ENCODE results near the gene BHLHE23.

The BHLHE23 gene

DNA sequence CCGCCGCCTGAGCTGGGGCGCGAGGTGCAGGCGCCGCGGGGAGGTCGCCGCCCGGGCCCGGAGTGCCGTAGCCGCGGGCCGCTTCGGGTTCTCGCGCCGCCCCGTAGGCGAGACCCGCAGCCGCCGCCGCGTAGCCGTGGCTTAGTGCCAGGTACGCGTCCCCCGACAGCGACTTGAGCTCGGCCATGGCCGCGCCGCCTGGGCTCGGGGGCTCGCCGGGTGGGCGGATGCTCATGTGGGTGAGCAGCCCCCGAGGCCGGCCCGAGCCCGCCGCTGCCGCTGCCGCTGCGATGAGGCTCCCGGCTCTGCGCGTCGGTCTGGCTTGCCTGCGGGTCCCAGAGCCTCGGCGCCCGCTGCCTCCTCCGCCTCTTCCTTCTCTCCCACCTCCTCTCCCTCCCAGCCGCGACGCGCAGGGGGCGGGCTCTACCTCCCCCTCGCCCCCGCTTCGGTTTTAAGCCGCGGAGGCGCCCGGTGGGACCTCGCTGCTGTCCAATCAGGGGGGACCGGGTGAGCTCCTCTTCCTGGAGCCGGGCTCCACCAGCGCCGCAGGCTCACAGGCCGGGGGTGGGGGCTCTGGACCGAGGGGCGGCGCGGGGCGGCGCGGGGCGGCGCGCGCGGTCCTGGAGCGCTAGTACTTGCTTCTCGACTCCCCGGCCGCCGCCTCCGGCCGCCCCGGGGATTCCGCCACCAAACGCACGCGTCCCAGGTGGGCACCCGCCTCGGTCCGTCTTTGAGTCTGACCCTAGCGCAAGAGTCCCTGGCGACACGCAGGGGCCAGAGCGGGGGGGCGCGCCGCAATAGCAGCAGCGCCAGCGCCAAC, at the start of gene BHLHE23:
BHLHE23 (minus strand) TSS at position 425 of the 820 bp plus-strand sequence; CDS start at position 235, 190 bp downstream.
- no peaks in the 10 kb centered on the region for H3K36me3 ChIP-seq (ENCODE audit: control insufficient read depth, insufficient read depth, low read length, severe bottlenecking)
- no peaks in the 10 kb centered on the region for H3K4me1 ChIP-seq (ENCODE audit: control insufficient read depth, insufficient read depth, low read length)
- H3K9me3 ChIP-seq (ENCODE audit: control insufficient read depth, low read length) = no peaks in the 10 kb centered on the region
- H3K4me3 ChIP-seq (ENCODE audit: low read length) = no peak within 1 kb of the TSS
- DNase-seq (ENCODE audit: low read depth) = no peak
- no peak within 1 kb of the TSS for H3K9ac ChIP-seq (ENCODE audit: low read length)
- peaks cover 67% of the 10 kb centered on the region for H3K27me3 ChIP-seq (replicated peaks; ENCODE audit: control insufficient read depth, insufficient read depth, low read length)

DNA sequence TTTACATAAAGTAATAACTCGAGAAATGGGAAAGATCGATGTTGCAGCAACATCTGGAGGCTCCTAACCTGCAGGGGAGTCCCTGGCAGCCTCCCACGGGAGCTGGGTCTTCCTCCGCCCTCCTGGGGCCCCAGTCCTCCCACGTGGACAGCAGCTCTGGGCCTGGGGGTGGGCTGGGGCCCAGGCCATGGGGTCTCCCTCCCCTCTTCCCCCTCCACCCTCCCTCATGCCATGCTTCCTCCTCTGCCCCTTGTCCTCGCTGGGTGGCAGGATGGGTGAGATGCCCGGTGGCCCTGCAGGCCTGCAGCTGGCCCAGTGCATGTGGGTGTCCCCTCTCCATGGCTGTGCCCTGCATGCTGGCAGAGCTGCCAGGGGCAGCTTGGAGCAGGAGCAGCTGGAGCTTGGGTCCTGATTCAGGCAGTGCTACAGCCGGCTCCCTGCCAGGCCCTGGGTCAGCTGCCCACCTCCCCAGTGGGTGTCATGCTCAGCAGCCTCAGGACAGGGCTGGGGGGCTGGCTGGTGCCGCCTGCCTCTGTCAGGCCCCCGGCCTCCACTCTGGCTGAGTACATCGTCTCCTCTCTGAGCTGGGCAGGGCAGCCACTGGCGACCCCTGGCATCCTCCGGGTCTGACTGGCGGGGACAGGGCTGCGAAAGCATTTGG, 48.9 kb upstream of the BHLHE23 start:
- no peak for DNase-seq (ENCODE audit: low read depth)
- peaks cover 61% of the 10 kb centered on the region for H3K27me3 ChIP-seq (replicated peaks; ENCODE audit: control insufficient read depth, insufficient read depth, low read length)
- H3K9me3 ChIP-seq (ENCODE audit: control insufficient read depth, low read length) = peaks cover 7% of the 10 kb centered on the region
- no peak overlapping the region for H3K9ac ChIP-seq (ENCODE audit: low read length)
- H3K36me3 ChIP-seq (ENCODE audit: control insufficient read depth, insufficient read depth, low read length, severe bottlenecking) = no peaks in the 10 kb centered on the region
- H3K4me1 ChIP-seq (ENCODE audit: control insufficient read depth, insufficient read depth, low read length) = no peaks in the 10 kb centered on the region
- H3K4me3 ChIP-seq (ENCODE audit: low read length) = no peak overlapping the region

DNA sequence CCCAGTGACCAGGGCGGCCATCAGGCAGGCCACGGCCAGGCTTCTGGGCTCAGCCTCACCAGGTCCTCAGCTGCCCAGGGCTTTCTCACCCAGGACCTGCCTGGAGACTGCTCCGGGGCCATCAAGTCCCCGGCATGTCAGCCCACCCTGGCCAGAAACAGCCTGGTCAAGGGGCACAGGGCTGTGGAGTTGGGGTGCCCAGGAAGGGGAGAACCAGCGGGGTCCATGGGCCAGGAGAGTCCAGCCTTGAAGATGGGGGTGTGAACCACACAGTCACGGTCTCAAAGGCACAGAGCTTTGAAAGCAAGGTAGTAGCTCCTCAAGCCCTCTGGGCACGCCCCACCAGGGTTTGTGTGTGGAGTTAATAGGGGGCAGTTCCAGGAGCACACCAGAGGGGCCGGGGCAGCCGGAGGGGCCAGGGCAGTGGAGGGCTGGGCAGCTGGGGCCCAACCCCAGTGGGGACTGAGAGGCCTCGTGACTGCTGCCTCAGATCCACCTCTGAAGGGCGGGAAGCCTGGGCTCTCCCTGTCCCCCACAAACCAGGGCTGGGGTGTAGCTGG, 48.0 kb upstream of the BHLHE23 start:
- Histone ChIP-seq H3K4me1 (ENCODE audit: control insufficient read depth, insufficient read depth, low read length) (no peaks in the 10 kb centered on the region), H3K9me3 (ENCODE audit: control insufficient read depth, low read length) (peaks cover 9% of the 10 kb centered on the region), H3K4me3 (ENCODE audit: low read length) (no peak overlapping the region), H3K36me3 (ENCODE audit: control insufficient read depth, insufficient read depth, low read length, severe bottlenecking) (no peaks in the 10 kb centered on the region), H3K27me3 (replicated peaks; ENCODE audit: control insufficient read depth, insufficient read depth, low read length) (peaks cover 61% of the 10 kb centered on the region), H3K9ac (ENCODE audit: low read length) (no peak overlapping the region)
- no peak for DNase-seq (ENCODE audit: low read depth)

DNA sequence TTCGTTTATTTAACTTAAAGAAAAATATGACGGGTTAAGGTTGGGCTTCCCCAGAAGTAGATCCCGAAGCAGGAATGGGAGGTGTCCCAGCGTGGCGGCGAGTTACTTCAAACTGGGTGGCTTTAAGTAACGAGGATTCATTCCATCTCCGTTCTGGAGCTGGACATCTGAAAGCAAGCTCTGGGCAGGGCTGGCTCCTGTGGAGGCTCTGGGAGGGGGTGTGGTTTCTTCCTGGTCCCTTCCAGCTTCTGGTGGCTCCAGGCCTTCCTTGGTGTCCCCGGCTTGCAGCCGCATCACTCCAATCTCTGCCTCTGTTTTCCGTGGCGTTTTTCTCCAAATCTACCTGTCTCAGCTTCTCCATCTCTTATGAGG, 47.3 kb upstream of the BHLHE23 start:
- H3K4me1 ChIP-seq (ENCODE audit: control insufficient read depth, insufficient read depth, low read length) = no peaks in the 10 kb centered on the region
- peaks cover 9% of the 10 kb centered on the region for H3K9me3 ChIP-seq (ENCODE audit: control insufficient read depth, low read length)
- no peaks in the 10 kb centered on the region for H3K36me3 ChIP-seq (ENCODE audit: control insufficient read depth, insufficient read depth, low read length, severe bottlenecking)
- DNase-seq (ENCODE audit: low read depth) = no peak
- no peak overlapping the region for H3K4me3 ChIP-seq (ENCODE audit: low read length)
- no peak overlapping the region for H3K9ac ChIP-seq (ENCODE audit: low read length)
- peaks cover 55% of the 10 kb centered on the region for H3K27me3 ChIP-seq (replicated peaks; ENCODE audit: control insufficient read depth, insufficient read depth, low read length)

DNA sequence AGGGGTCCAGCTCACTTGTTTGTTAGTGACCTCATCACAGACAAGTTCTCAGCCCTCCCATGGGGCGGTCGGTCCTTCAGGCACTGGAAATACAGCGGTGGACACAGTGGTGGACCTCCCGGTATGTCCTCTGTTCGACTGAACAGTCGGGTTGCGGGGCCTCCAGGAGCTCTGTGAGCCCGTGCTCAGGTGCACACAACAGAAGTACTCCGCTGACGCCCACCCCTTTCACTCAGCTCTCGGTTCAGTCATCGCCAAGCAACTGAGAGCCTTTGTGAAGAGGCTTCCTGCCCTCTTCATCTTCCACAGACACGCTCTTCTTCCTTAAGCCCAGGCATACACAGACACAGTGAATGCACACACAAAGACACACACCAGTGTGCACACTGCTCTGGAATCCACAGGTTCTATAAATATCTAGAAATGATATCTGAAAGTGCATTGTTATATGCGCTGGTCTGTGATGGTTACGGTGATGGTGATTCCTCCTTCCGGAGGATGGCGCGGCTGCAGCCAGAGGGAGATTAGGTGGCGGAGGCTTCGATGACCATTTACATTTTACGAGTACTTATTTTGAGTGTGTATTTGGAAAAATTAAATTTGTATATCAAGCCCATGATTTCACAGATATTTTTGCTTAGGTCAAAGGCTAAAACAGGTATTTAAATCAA, 46.8 kb upstream of the BHLHE23 start:
- no peaks in the 10 kb centered on the region for H3K4me1 ChIP-seq (ENCODE audit: control insufficient read depth, insufficient read depth, low read length)
- no peak for DNase-seq (ENCODE audit: low read depth)
- H3K36me3 ChIP-seq (ENCODE audit: control insufficient read depth, insufficient read depth, low read length, severe bottlenecking) = no peaks in the 10 kb centered on the region
- H3K27me3 ChIP-seq (replicated peaks; ENCODE audit: control insufficient read depth, insufficient read depth, low read length) = peaks cover 50% of the 10 kb centered on the region
- peaks cover 9% of the 10 kb centered on the region for H3K9me3 ChIP-seq (ENCODE audit: control insufficient read depth, low read length)
- no peak overlapping the region for H3K9ac ChIP-seq (ENCODE audit: low read length)
- no peak overlapping the region for H3K4me3 ChIP-seq (ENCODE audit: low read length)

DNA sequence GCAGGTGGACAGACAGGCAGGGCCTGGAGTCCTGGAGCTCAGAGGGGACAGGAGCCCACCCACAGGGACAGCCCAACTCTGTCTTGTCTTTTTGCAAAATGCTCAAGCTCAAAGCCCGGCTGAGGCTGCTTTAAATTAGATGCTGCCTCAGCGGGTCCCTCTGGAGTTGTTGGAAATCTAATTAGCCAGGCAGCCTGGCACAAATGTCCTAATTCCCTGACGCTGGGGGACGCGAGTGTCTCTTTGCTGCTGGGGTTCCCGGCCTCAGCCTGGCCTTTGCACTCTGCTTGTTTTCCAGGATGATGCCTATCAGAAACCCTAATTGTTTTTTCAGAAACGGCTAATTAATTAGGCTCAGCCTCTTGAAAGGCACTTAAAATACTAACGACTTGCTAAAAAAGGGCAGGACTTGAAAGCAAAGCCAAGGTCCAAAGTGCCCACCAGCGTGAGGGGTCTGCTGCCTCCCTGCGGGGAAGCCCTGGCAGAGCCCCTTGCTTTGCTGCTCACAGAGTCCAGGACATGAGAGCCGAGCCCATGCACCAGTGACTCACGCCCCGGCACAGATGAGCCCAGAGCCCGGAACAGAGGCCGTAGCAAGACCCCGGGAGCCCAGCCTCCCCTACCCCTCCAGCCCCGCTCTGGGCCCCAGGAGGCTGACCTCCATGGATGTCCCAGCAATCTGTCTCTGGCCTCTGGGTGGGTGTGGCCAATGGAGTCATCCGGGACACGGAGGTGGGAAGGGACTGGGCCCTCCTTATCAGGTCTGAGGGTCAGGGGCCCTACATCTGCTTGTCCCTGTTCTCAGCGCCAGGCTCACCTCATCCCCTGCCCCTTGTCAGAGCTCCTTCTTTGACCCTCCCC, 46.0 kb upstream of the BHLHE23 start:
- H3K9me3 ChIP-seq (ENCODE audit: control insufficient read depth, low read length) = peaks cover 9% of the 10 kb centered on the region
- H3K27me3 ChIP-seq (replicated peaks; ENCODE audit: control insufficient read depth, insufficient read depth, low read length) = peaks cover 49% of the 10 kb centered on the region
- H3K4me1 ChIP-seq (ENCODE audit: control insufficient read depth, insufficient read depth, low read length) = no peaks in the 10 kb centered on the region
- H3K9ac ChIP-seq (ENCODE audit: low read length) = no peak overlapping the region
- DNase-seq (ENCODE audit: low read depth) = no peak
- H3K4me3 ChIP-seq (ENCODE audit: low read length) = no peak overlapping the region
- no peaks in the 10 kb centered on the region for H3K36me3 ChIP-seq (ENCODE audit: control insufficient read depth, insufficient read depth, low read length, severe bottlenecking)

DNA sequence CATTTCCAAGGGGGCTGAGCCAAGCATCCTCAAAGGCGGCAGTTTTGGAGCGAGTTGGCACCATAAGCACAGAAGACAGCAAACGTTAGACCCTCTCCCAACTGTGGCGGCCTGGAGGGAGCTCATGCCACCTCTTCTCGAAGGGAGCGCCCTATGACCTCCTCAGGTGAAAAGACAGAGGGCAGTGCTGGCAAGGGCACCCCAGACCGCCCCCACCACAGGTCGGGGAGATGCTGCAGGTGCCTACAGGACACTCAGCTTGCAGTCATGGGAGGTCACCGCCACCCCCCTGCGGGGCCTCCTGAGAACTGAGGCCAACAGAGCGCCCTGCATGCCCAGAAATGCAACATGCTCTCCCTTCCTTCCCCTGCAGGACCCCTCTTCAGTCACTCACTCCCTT, 45.1 kb upstream of the BHLHE23 start:
- no peak for DNase-seq (ENCODE audit: low read depth)
- Histone ChIP-seq H3K4me3 (ENCODE audit: low read length) (no peak overlapping the region), H3K9me3 (ENCODE audit: control insufficient read depth, low read length) (peaks cover 9% of the 10 kb centered on the region), H3K36me3 (ENCODE audit: control insufficient read depth, insufficient read depth, low read length, severe bottlenecking) (no peaks in the 10 kb centered on the region), H3K27me3 (replicated peaks; ENCODE audit: control insufficient read depth, insufficient read depth, low read length) (peaks cover 43% of the 10 kb centered on the region), H3K4me1 (ENCODE audit: control insufficient read depth, insufficient read depth, low read length) (no peaks in the 10 kb centered on the region), H3K9ac (ENCODE audit: low read length) (no peak overlapping the region)

DNA sequence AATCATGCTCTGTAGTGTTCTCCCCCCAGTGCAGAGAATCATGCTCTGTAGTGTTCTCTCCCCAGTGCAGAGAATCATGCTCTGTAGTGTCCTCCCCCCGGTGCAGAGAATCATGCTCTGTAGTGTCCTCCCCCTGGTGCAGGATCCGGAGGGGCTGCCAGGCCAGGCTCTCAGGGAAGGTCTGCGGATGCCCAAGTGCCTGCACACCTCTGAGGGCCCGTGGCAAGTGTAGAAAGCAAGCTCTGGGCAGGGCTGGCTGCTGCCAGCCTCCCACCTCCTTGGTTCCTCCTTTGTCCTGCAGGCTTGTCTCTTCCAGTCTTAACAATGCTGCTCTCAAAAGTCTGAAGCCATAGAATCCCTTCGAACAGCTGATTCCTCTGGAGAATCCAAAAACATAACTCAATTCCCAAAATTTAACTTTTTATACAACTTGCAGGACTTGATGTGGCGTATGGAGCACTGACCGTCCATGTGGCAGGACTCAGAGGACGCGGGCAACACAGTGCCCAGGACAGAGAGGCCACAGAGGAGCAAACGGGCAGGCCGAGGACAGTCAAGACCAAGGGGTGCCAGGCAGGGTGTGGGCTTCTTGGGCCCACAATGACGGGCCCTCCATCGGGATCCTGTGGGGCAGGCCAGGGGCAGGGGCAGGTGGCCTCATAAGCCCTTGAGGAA, 44.6 kb upstream of the BHLHE23 start:
- Histone ChIP-seq H3K27me3 (replicated peaks; ENCODE audit: control insufficient read depth, insufficient read depth, low read length) (peaks cover 39% of the 10 kb centered on the region), H3K36me3 (ENCODE audit: control insufficient read depth, insufficient read depth, low read length, severe bottlenecking) (no peaks in the 10 kb centered on the region), H3K9me3 (ENCODE audit: control insufficient read depth, low read length) (peaks cover 9% of the 10 kb centered on the region), H3K4me3 (ENCODE audit: low read length) (no peak overlapping the region), H3K4me1 (ENCODE audit: control insufficient read depth, insufficient read depth, low read length) (no peaks in the 10 kb centered on the region), H3K9ac (ENCODE audit: low read length) (no peak overlapping the region)
- no peak for DNase-seq (ENCODE audit: low read depth)

DNA sequence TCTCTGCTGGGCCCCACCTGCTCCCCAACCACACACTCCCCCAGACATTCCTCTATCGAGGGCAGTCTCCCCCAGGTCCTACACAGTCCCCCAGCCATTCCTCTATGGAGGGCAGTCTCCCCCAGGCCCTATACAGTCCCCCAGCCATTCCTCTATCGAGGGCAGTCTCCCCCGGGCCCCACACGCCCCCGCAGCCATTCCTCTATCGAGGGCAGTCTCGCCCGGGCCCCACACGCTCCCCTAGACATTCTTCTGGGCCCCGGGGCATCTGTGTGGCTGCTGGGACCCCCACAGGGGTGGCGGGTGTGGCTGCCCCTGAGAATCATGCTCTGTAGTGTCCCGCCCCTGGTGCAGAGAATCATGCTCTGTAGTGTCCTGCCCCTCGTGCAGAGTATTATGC, 43.6 kb upstream of the BHLHE23 start:
- H3K36me3 ChIP-seq (ENCODE audit: control insufficient read depth, insufficient read depth, low read length, severe bottlenecking) = no peaks in the 10 kb centered on the region
- no peak overlapping the region for H3K4me3 ChIP-seq (ENCODE audit: low read length)
- no peaks in the 10 kb centered on the region for H3K4me1 ChIP-seq (ENCODE audit: control insufficient read depth, insufficient read depth, low read length)
- DNase-seq (ENCODE audit: low read depth) = no peak
- H3K9me3 ChIP-seq (ENCODE audit: control insufficient read depth, low read length) = peaks cover 9% of the 10 kb centered on the region
- no peak overlapping the region for H3K9ac ChIP-seq (ENCODE audit: low read length)
- peaks cover 48% of the 10 kb centered on the region for H3K27me3 ChIP-seq (replicated peaks; ENCODE audit: control insufficient read depth, insufficient read depth, low read length)

DNA sequence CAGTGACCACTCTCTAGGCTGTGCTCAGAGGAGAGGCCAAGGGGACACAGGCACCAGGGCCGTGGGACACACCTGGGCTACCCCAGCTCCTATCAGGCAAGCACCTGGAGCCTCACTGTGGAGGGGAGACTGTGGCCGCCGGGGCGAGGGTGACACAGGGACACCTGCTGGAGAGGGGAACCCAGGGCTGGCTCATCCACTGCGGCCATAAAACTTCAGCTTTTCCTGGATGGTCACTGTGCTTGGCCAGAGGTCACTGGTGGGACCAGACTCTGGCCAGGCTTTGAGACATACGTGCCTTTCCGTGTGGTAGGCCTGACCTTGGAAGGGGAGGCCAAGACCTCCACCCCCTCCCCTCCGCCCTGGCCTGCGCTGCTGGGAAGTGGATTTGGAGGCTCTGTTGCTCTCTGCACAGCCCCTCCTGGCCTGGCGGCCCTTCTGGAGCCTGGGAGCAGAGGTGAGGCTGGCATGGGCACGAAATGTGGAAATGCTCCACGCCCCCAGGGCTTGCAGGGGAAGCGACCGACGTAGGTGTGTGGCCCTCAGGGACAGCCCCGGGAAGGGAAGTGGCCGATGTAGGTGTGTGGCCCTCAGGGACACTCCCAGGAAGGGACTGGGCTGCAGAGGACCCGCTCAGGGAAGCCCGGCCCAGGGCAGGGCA, 42.9 kb upstream of the BHLHE23 start:
- Histone ChIP-seq H3K9me3 (ENCODE audit: control insufficient read depth, low read length) (peaks cover 9% of the 10 kb centered on the region), H3K4me1 (ENCODE audit: control insufficient read depth, insufficient read depth, low read length) (no peaks in the 10 kb centered on the region), H3K27me3 (replicated peaks; ENCODE audit: control insufficient read depth, insufficient read depth, low read length) (peaks cover 54% of the 10 kb centered on the region), H3K36me3 (ENCODE audit: control insufficient read depth, insufficient read depth, low read length, severe bottlenecking) (no peaks in the 10 kb centered on the region), H3K4me3 (ENCODE audit: low read length) (no peak overlapping the region), H3K9ac (ENCODE audit: low read length) (no peak overlapping the region)
- DNase-seq (ENCODE audit: low read depth) = no peak
